ENCODE data around the gene NUP153. TPM values are rescaled to one million over a fixed set of nuclear protein-coding genes. Genes with fewer than 3 reads are reported as not detected.

The NUP153 gene
- polyA plus RNA-seq, 1 of the 3 experiments (the other 2 are of a cell fraction): 10.5 TPM

DNA sequence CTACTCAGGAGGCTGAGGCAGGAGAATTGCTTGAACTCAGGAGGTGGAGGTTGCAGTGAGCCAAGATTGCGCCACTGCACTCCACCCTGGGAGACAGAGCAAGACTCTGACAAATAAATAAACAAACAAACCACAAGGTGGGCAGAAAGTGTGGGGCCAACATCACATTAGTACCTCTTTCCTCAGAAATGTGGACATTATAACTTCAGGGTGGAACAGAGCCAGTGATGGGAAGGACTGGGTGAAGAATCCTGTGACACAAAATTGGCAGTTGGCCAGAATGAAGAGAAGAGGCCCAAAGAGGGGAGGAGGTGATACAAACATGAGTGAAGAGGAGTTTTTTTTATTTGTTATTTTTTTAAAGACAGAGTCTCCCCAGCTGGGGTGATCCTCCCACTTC is 50.6 kb downstream of the NUP153 start:
- H3K36me3 ChIP-seq (replicated peaks in 1 of 2; ENCODE audit: control insufficient read depth in 1 of 2, insufficient read depth in 2 of 2, low read length in 1 of 2): peaks cover 30 to 67% of the 10 kb centered on the region in 2 experiments
- H3K9me3 ChIP-seq: no peaks in the 10 kb centered on the region
- no peaks in the 10 kb centered on the region for H3K27me3 ChIP-seq (ENCODE audit: insufficient read depth)
- ChIA-PET CTCF (no interaction called here), POLR2A (no interaction called here)
- H3K9ac ChIP-seq: no peak overlapping the region
- no peak overlapping the region for H2AFZ ChIP-seq (ENCODE audit: low read depth)
- peak; percentile 9 for DNase-seq
- peak; percentile 51; the same call in 1 of the 2 replicates for TF ChIP-seq NFIC (IDR thresholded peaks at IDR 0.05; ENCODE audit: borderline replicate concordance)
- TF ChIP-seq USF1 (IDR thresholded peaks at IDR 0.05; ENCODE audit: borderline replicate concordance, low read depth): no peak
- no peaks in the 10 kb centered on the region for H3K4me1 ChIP-seq (ENCODE audit: control insufficient read depth in 1 of 2, insufficient read depth in 2 of 2, low read depth in 1 of 2, low read length in 1 of 2)
- H3K4me2 ChIP-seq: no peak overlapping the region
- H3K9me2 ChIP-seq: no peaks in the 10 kb centered on the region
- no peak overlapping the region for H3K4me3 ChIP-seq (ENCODE audit: low read depth in 2 of 2, low read length in 1 of 2)
- no peak overlapping the region for H3K27ac ChIP-seq (ENCODE audit: low read depth in 2 of 2, low read length in 1 of 2)
- peaks cover 92% of the 10 kb centered on the region; the same call in 1 of the 2 replicates for H3K79me2 ChIP-seq (ENCODE audit: insufficient read depth)
- WGBS (ENCODE audit: low lambda C conversion rate): 100% methylated on average over 1 of the region's 1 CpG
- no peaks in the 10 kb centered on the region for H3F3A ChIP-seq (replicated peaks; ENCODE audit: insufficient read depth)
- peaks cover 3% of the 10 kb centered on the region; the same call in 1 of the 2 replicates for H4K20me1 ChIP-seq (ENCODE audit: insufficient read depth)

DNA sequence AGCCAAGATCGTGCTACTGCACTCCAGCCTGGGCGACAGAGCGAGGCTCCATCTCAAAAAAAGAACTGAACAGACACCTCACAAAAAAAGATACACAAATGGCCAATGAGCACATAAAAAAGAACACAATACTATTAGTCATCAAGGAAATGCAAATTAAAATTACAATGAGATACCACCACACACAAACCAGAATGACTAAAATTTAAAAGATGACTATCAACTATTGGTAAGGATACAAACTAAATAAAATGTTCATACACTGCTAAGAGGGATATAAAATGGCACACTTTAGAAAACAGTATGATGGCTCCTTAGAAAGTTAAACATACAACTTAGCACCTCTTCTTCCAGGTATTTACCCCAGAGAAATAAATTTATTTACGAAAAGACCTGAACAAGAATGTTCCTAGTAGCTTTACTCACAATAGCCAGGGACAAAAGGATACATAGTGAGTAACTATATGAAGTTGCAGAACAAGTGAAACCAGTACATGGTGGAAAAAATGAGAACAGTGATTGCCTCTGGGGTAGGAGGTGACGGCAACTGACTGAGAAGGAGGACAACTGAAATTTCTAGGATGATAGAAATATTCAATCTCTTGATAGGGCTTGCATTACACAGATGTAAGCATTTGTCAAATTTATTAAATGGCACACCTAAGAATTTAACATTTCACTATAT is 53.4 kb downstream of the NUP153 start:
- POLR2A ChIA-PET: interaction anchor here (0.6 kb wide), 1 partner anchor 53 kb away, joined by 5 read pairs; the partner anchor contains the start of gene FAM8A1
- CTCF ChIA-PET: no interaction called here
- H3F3A ChIP-seq (replicated peaks; ENCODE audit: insufficient read depth): peaks cover 3% of the 10 kb centered on the region
- H3K9ac ChIP-seq: no peak overlapping the region
- no peaks in the 10 kb centered on the region for H3K4me1 ChIP-seq (ENCODE audit: control insufficient read depth in 1 of 2, insufficient read depth in 2 of 2, low read depth in 1 of 2, low read length in 1 of 2)
- H4K20me1 ChIP-seq (ENCODE audit: insufficient read depth): peaks cover 3% of the 10 kb centered on the region; the same call in 1 of the 2 replicates
- peak overlapping the region in 1 of 2 experiments; percentile 8; a peak in 1 of 4 replicates for H3K27ac ChIP-seq (ENCODE audit: low read depth in 2 of 2, low read length in 1 of 2)
- no peak for TF ChIP-seq POLR2AphosphoS5 (IDR thresholded peaks at IDR 0.05; ENCODE audit: low read depth, low read length)
- TF ChIP-seq RXRA (IDR thresholded peaks at IDR 0.05; ENCODE audit: borderline replicate concordance, low read depth): no peak
- no peak for TF ChIP-seq GATA2 (CRISPR knock-in tag; IDR thresholded peaks at IDR 0.05)
- no peak for TF ChIP-seq CHD2 (IDR thresholded peaks at IDR 0.05; ENCODE audit: low read length, partially characterized antibody)
- TF ChIP-seq RFX5 (IDR thresholded peaks at IDR 0.05; ENCODE audit: low read length): no peak
- TF ChIP-seq NFIC (IDR thresholded peaks at IDR 0.05; ENCODE audit: borderline replicate concordance): no peak
- TF ChIP-seq RCOR1 (IDR thresholded peaks at IDR 0.05; ENCODE audit: low read length): no peak
- no peak for TF ChIP-seq RAD21 (IDR thresholded peaks at IDR 0.05; ENCODE audit: low read length)
- TF ChIP-seq, protein P1, sequence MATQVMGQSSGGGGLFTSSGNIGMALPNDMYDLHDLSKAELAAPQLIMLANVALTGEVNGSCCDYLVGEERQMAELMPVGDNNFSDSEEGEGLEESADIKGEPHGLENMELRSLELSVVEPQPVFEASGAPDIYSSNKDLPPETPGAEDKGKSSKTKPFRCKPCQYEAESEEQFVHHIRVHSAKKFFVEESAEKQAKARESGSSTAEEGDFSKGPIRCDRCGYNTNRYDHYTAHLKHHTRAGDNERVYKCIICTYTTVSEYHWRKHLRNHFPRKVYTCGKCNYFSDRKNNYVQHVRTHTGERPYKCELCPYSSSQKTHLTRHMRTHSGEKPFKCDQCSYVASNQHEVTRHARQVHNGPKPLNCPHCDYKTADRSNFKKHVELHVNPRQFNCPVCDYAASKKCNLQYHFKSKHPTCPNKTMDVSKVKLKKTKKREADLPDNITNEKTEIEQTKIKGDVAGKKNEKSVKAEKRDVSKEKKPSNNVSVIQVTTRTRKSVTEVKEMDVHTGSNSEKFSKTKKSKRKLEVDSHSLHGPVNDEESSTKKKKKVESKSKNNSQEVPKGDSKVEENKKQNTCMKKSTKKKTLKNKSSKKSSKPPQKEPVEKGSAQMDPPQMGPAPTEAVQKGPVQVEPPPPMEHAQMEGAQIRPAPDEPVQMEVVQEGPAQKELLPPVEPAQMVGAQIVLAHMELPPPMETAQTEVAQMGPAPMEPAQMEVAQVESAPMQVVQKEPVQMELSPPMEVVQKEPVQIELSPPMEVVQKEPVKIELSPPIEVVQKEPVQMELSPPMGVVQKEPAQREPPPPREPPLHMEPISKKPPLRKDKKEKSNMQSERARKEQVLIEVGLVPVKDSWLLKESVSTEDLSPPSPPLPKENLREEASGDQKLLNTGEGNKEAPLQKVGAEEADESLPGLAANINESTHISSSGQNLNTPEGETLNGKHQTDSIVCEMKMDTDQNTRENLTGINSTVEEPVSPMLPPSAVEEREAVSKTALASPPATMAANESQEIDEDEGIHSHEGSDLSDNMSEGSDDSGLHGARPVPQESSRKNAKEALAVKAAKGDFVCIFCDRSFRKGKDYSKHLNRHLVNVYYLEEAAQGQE (IDR thresholded peaks at IDR 0.05; ENCODE audit: low read depth, low read length): no peak
- no peak for TF ChIP-seq PBX3 (IDR thresholded peaks at IDR 0.05)
- no peak for TF ChIP-seq MXI1 (IDR thresholded peaks at IDR 0.05; ENCODE audit: low read depth, low read length)
- TF ChIP-seq TAF1 (IDR thresholded peaks at IDR 0.05; ENCODE audit: borderline replicate concordance, low read depth, low read length): no peak
- no peak for TF ChIP-seq MEF2A (IDR thresholded peaks at IDR 0.05; ENCODE audit: borderline replicate concordance, low read depth)
- no peak for TF ChIP-seq USF1 (IDR thresholded peaks at IDR 0.05; ENCODE audit: borderline replicate concordance, low read depth)
- H3K4me3 ChIP-seq (ENCODE audit: low read depth in 2 of 2, low read length in 1 of 2): no peak overlapping the region
- H3K4me2 ChIP-seq: no peak overlapping the region
- H2AFZ ChIP-seq (ENCODE audit: low read depth): no peak overlapping the region
- no peaks in the 10 kb centered on the region for H3K27me3 ChIP-seq (ENCODE audit: insufficient read depth)
- no peaks in the 10 kb centered on the region for H3K9me3 ChIP-seq
- H3K36me3 ChIP-seq (replicated peaks in 1 of 2; ENCODE audit: control insufficient read depth in 1 of 2, insufficient read depth in 2 of 2, low read length in 1 of 2): peaks cover 24 to 76% of the 10 kb centered on the region in 2 experiments
- H3K79me2 ChIP-seq (ENCODE audit: insufficient read depth): peaks cover 78% of the 10 kb centered on the region
- H3K9me2 ChIP-seq: no peaks in the 10 kb centered on the region
- no peak for DNase-seq
- WGBS (ENCODE audit: low lambda C conversion rate): 80% methylated on average over 5 of the region's 5 CpGs

Measured in SK-N-SH (cell line).